OCI-LY3 (cell line): ENCODE measurements around the gene LDAH.

ENCODE experiments used
- H2AFZ ChIP-seq: fragments of 200-600, 300-600 bp; shearing (Covaris generic); 2 replicates; pipeline ENCODE4 v1.6.0; 2014; ENCODE audit warnings: antibody characterized with exemption, low read depth, low read length
- H3K27ac ChIP-seq: fragments of 200-600, 300-600 bp; sonication (generic); 2 replicates; pipeline ENCODE4 v1.5.1; 2014; ENCODE audit warnings: mild to moderate bottlenecking, low read length, moderate library complexity, mixed read lengths
- H3K27me3 ChIP-seq: fragments of 200-600, 300-600 bp; sonication (generic); 2 replicates; pipeline ENCODE4 v1.6.1; 2014; ENCODE audit warnings: low read depth, low read length, mixed read lengths
- H3K36me3 ChIP-seq: fragments of 200-600, 300-600 bp; sonication (generic); replicated peaks from 2 replicates; pipeline ENCODE3; 2014; ENCODE audit warnings: low read depth, low read length, mixed read lengths
- H3K4me1 ChIP-seq: fragments of 300-600, 200-600 bp; sonication (generic); 2 replicates; pipeline ENCODE4 v1.6.1; 2014; ENCODE audit warnings: low read length, mixed read lengths
- H3K4me2 ChIP-seq: fragments of 200-600, 300-600 bp; sonication (generic); 2 replicates; pipeline ENCODE4 v1.6.1; 2014; ENCODE audit warnings: low read length, mixed read lengths
- H3K4me3 ChIP-seq: fragments of 300-600, 200-600 bp; sonication (generic); 2 replicates; pipeline ENCODE4 v1.5.1; 2014; ENCODE audit warnings: antibody characterized with exemption, mild to moderate bottlenecking, low read length, moderate library complexity
- H3K79me2 ChIP-seq: fragments of 300-600, 200-600 bp; shearing (Covaris generic); 2 replicates; pipeline ENCODE4 v1.6.1; 2014; ENCODE audit warnings: mild to moderate bottlenecking, low read length, mixed read lengths
- H3K9ac ChIP-seq: fragments of 300-600, 200-600 bp; shearing (Covaris generic); 2 replicates; pipeline ENCODE4 v1.6.0; 2014; ENCODE audit warnings: mild to moderate bottlenecking, low read length, moderate library complexity
- H3K9me3 ChIP-seq: fragments of 200-600, 300-600 bp; shearing (Covaris generic); 2 replicates; pipeline ENCODE4 v1.6.1; 2014; ENCODE audit warnings: low read length, mixed read lengths; ENCODE audit not compliant: insufficient read depth
- H4K20me1 ChIP-seq: fragments of 200-600, 300-600 bp; sonication (generic); 2 replicates; pipeline ENCODE4 v1.6.1; 2016; ENCODE audit warnings: low read length, mixed read lengths; ENCODE audit not compliant: insufficient read depth
- EZH2phosphoT487 ChIP-seq: fragments of 200-600 bp; shearing (Covaris generic); IDR thresholded peaks from 2 replicates; pipeline ENCODE4 v1.6.1; 2018; ENCODE audit warnings: antibody characterized with exemption, mixed run types, low read depth
- TF ChIP-seq, protein P1 (sequence below): fragments of 200-600, 300-600 bp; sonication (generic); IDR thresholded peaks from 2 replicates; pipeline ENCODE4 v1.5.1; 2014; ENCODE audit warnings: antibody characterized with exemption, low read length, low read depth

LDAH gene

DNA sequence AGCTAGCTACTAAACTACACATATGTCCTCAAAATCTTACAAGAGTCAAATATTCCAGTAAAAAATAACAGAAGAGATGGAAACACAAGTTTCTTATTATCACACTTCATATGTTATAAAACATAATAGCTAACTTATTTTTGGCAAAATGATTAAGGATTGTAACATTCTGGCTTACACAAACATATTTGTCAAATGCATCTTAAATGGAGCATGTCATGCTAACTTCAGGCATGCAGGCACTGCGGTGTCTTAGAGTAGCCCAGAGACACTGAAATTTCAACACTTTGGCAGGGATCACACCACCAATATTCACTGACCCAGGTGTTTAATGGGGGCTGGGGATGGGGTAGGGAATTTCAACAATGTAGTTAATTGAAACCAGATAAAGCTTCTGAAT, 51.6 kb downstream of the LDAH start:
- no peak for TF ChIP-seq EZH2phosphoT487
- TF ChIP-seq, protein P1, sequence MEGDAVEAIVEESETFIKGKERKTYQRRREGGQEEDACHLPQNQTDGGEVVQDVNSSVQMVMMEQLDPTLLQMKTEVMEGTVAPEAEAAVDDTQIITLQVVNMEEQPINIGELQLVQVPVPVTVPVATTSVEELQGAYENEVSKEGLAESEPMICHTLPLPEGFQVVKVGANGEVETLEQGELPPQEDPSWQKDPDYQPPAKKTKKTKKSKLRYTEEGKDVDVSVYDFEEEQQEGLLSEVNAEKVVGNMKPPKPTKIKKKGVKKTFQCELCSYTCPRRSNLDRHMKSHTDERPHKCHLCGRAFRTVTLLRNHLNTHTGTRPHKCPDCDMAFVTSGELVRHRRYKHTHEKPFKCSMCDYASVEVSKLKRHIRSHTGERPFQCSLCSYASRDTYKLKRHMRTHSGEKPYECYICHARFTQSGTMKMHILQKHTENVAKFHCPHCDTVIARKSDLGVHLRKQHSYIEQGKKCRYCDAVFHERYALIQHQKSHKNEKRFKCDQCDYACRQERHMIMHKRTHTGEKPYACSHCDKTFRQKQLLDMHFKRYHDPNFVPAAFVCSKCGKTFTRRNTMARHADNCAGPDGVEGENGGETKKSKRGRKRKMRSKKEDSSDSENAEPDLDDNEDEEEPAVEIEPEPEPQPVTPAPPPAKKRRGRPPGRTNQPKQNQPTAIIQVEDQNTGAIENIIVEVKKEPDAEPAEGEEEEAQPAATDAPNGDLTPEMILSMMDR, result no peak
- H3K9me3 ChIP-seq, result no peaks in the 10 kb centered on the region
- no peak overlapping the region for H3K4me2 ChIP-seq
- no peaks in the 10 kb centered on the region for H4K20me1 ChIP-seq
- H3K4me1 ChIP-seq, result peaks cover under 1% of the 10 kb centered on the region; the same call in 1 of the 2 replicates
- no peak overlapping the region for H3K4me3 ChIP-seq
- H3K27ac ChIP-seq, result no peak overlapping the region
- no peak overlapping the region for H2AFZ ChIP-seq
- peaks cover 20% of the 10 kb centered on the region for H3K36me3 ChIP-seq
- no peak overlapping the region for H3K9ac ChIP-seq
- H3K79me2 ChIP-seq, result no peaks in the 10 kb centered on the region
- H3K27me3 ChIP-seq, result no peaks in the 10 kb centered on the region

DNA sequence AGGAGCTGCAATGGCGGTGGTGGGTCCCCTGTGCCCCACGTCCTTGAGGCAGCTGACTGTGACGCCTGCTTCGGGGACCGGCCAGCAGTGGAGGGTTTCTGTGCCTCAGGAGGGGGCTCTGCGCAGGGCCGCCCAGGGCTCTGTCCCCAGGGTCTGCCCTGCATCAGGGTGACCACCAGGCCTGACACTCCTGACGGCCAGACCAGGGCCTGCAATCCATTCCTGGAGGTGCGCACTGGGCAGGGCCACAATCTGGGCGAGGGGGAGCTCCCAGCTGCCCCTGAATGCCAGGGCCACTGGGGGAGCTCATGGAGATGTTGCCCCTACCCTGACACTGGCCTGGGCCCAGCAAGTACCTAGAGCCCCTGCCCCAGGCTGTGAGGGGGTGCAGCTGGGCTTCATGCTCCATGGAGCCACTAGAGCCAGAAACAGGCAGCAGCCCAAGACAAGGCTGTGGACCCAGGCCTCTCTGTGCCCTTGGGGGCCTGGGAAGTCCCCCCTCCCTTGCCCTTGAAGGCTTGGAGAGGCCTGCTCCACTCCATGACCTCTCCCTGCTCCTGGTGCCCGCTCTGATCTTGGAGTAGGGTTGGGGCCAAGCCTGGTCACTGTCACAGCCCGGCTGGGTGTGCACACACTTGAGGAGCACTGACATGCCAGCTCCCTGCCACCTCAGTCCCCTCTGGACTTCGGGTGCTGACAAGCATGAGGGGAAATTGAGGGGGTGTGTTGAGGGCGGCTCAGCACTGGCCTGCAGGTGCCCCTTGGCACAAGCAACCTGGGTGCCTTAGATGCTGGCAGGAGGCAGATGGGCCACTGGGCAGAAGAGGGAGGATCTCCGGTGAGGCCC, 55.9 kb downstream of the LDAH start:
- Histone ChIP-seq H3K79me2 (no peaks in the 10 kb centered on the region), H3K9ac (no peak overlapping the region), H3K4me2 (no peak overlapping the region), H2AFZ (no peak overlapping the region), H3K36me3 (peaks cover 15% of the 10 kb centered on the region), H3K27ac (no peak overlapping the region), H4K20me1 (no peaks in the 10 kb centered on the region), H3K9me3 (no peaks in the 10 kb centered on the region), H3K4me3 (no peak overlapping the region), H3K27me3 (no peaks in the 10 kb centered on the region), H3K4me1 (peaks cover 14% of the 10 kb centered on the region)
- no peak for TF ChIP-seq EZH2phosphoT487
- TF ChIP-seq, protein P1, result no peak

DNA sequence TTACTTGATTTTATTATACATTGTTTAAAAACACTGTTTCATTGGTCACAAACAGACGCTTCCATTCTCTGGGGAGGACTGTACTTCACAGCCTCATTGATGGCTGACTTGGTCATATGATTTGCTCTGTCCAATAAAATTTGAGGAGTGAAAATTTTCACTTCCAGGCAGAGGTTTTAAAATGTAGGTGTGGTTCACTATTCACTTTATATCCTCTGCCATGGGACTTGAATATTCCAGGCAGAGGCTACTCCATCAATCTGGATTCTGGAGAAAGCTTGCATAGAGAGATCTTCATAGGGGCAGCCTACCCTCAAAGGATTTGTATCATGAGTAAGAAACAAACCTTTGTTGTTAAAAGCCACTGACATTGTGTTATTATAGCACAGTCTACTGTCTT, 56.7 kb downstream of the LDAH start:
- Histone ChIP-seq H2AFZ (no peak overlapping the region), H4K20me1 (no peaks in the 10 kb centered on the region), H3K4me2 (no peak overlapping the region), H3K27ac (no peak overlapping the region), H3K36me3 (peaks cover 13% of the 10 kb centered on the region), H3K9me3 (no peaks in the 10 kb centered on the region), H3K4me3 (no peak overlapping the region), H3K79me2 (no peaks in the 10 kb centered on the region), H3K27me3 (no peaks in the 10 kb centered on the region), H3K9ac (no peak overlapping the region), H3K4me1 (peaks cover 14% of the 10 kb centered on the region)
- TF ChIP-seq EZH2phosphoT487, result no peak
- TF ChIP-seq, protein P1, result no peak

DNA sequence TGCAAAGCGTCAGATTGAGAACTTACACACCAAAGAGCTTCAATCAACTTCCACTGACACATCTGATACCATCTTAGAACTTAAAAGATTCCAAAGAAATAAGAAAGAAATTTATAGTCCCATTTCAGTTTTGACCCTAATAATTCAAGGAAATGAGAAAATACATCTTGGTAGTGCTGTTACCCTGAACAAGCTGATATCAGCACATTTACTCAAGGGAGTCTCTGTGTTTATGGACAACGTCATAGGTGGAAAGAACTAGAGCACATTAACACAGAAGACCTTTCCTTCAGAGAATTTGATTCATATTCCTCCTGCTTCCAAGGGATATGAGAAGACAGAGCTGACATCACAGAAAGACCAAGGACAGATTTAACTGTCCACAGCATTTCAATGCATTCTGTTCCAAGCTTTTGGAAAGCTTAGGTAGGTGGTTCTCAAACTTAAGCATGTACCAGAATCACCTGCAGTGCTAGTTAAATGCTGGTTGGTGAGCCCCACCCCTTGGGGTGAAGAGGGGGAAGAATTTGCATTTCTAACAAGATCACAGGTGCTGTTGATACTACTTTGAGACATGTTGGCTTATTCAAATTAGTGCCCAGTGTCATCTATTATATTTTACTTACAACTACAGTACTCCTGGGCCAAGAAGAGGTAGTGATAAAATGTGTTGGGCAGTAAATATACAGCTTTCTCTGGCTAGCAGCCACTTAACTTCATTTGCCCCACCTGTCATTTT, 59.8 kb downstream of the LDAH start:
- no peak for TF ChIP-seq EZH2phosphoT487
- TF ChIP-seq, protein P1, result no peak

More for the DNA sequence above, 59.8 kb downstream of the LDAH start:
- Histone ChIP-seq H3K36me3 (peaks cover 25% of the 10 kb centered on the region), H3K4me1 (peaks cover 29% of the 10 kb centered on the region), H3K27ac (no peak overlapping the region), H3K4me2 (no peak overlapping the region), H3K4me3 (no peak overlapping the region), H3K9me3 (no peaks in the 10 kb centered on the region), H2AFZ (no peak overlapping the region), H3K9ac (no peak overlapping the region), H3K27me3 (no peaks in the 10 kb centered on the region), H3K79me2 (no peaks in the 10 kb centered on the region), H4K20me1 (no peaks in the 10 kb centered on the region)
